NCI-H526 treated with DMSO at 0.1 percent for 48 hours (cell line): Measurements from ENCODE around the gene NGEF.

Experiments used
- DNase-seq: peaks from one replicate; lab custom pipeline; 2025; lab: John Stamatoyannopoulos, UW

The NGEF gene

GRCh38 chr2:232833830-232834229 is 179.2 kb downstream of the NGEF start:
- no peak for DNase-seq

GRCh38 chr2:232831496-232831895 is 181.6 kb downstream of the NGEF start:
- no peak for DNase-seq

- DNase-seq: no peak
Observed at GRCh38 chr2:232829988-232830387, 183.1 kb downstream of the NGEF start.
